Activated CD8-positive, alpha-beta memory T cell treated with anti-CD3 and anti-CD28 coated beads for 48 hours (primary cell): ENCODE data around the gene FNDC3B.

Experiments
- DNase-seq, 3 experiments: peaks; one replicate each; pipeline ENCODE4 v3.0.0-alpha.2; 2020; ENCODE audit warnings: low read depth in 2 of 3, low spot score in 2 of 3

FNDC3B gene

DNA sequence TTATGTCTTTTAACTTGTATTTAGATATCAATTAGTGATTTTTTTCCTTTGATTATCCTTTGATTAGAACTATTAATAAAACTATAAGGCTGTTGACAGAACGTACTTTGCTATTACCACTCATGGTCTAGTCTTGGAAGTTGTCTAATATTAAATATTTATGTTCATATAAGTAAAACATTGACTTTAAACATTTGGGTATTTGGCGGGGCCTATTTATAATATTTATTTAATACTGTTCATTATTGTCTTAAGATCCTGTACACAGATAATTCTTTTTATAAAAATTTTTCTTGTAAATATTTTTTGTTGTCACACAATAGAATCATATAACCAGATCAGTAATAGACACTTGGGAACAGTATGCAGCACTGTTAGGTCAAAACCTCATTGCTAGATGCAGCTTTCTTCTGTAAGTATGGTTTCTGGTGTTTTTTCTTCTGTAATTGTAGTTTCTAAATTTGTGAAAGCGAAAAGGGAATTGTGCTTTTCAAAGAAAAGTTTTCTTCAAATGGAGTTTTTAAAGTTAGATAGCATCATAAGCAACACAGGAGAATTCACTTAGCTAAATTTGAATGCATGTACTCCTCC is 93.4 kb downstream of the FNDC3B start:
- DNase-seq: no peak

DNA sequence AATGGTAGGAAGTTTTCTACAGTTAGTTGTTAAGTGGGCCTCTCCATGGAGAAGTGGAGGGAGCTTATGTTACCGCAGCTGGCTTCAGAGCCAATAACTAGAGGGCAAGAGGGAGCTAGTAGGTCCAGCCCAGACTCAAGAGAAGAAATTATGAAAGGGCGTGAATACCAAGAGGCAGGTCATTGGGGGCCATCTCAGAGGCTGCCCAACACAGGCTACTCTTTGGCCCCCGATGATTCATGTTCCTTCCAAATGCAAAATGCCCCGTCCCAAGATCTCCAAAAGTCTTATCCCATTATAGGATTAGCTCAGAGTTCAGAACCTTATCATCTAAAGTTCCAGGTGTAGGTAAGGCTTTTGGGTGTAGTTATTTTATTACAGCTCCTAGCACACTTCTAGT is 94.5 kb downstream of the FNDC3B start:
- no peak for DNase-seq

DNA sequence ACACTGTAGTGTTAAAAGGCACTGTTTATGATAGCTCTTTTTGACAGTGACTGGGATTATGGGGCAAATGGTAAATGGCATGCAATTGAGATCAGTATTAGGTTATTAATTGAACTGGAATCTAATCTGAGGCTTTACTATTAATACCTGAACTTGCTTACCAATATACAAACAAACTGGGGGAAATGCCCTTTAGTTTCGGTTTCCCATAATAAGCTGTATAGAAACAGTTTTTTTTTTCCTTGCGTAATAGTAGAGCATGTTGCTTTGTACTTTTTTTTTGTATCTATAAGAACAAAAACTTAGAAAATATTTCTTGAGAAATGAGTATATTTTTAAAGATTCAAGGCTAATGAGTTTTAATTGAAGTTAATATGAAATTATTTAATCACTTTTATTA is 95.0 kb downstream of the FNDC3B start:
- no peak for DNase-seq

DNA sequence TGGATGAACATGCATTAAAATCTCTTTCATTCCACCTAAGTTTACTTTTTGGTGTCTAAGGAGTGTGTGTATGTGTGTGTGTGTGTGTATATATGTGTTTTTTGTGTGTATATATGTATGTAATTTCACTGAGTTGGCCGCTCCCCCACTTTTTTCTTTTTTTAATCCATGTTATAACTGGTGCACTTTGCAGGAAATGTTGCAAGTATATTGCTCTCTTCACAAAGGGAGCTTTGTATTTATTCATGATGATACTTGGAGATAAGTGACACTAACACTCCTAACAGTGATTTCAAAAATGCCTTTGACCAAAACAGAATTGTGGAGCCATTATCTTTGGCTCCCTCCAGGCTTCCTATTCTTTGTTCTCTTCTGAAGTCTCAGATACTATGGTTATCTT is 95.8 kb downstream of the FNDC3B start:
- no peak for DNase-seq

DNA sequence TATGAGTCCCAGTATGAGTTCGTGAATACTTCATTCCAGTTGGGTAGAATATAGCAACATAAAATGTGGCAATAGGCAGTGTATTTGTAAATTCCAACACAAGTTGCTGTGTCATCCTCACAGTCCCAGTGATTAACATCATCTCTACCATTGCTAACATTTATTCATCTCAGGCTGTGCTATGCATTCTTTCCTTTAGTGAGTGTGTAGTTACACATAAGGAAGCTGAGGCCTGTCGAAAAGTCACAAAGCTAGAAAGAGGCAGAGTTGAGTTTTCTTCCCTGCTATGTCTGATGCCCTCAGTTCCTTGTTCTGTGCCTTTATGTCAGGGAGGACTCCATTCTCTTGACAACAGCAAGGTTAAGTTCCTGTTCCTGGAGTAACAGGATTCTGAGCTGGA is 96.4 kb downstream of the FNDC3B start:
- DNase-seq: no peak

DNA sequence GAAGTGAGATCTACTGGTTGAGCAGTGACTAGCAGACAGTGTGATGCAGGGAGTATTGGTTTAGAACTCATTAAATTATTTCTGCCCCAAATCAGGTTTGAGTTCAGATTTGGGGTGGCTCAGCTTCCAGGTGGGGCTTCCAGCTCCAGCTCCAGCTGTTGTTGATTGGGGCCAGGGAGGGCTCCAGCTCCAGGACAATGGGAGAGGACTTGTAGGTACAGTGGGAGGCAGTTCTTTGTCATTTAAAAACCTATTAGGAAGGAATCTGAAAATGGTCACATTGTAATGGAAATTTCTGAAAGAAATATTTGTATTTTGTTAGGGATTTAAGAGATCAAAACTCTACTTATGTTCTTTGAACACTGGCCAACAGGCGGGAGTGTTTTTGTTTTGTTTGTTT is 97.0 kb downstream of the FNDC3B start:
- DNase-seq: no peak

DNA sequence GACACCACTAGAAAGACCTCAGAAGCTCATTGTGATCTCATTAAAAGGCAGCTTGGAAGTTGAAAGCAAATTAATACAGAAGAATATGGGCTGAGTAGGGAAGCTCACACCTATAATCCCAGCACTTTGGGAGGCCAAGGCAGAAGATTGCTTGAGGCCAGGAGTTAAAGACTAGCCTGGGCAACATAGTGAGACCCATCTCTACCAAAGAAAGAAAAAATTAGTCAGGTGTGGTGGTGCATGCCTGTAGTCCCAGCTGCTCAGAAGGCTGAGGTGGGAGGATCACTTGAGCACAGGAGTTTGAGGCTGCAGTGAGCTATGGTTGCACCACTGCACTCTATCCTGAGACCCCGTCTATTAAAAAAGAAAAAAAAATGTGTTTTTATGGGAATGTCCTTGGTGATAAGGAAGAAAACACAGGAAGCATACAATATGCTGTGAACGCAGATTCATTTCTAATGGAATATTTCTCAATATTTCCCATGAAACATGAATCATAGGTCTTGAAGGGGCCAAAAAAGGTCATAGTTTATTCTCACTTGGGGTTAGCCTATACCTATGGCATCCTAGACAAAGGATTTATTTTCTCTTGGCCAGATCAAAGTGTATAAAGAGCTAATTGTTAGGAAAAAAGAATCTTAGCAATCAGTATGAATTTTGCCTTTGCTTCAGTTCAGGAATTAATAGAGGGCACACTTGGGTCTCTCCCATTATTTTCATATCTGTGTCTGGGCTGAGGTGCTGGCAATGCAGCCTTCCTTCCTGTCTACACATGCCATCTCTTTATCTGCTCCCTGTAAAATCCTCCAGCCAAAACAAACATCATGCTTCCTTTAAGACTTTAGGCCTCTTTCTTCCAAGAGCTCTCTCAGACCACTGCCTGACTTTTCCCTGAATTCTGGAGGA is 98.2 kb downstream of the FNDC3B start:
- no peak for DNase-seq

DNA sequence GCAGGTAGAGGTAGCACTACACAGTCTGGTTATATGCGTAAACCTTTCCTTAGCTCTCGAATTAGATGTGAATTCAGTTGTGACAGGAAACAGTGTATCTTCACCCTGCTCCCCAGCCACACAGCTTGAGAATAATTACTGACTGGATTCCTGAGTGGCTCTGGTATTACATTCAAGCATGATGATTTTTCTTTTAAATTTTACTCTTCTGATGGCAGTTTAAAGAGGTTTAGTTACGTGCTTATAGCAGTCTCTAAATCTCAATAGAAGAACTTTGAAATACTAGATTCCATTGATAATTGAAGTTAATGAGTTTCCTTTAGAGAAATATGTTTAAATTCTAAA is 98.8 kb downstream of the FNDC3B start:
- DNase-seq: no peak

DNA sequence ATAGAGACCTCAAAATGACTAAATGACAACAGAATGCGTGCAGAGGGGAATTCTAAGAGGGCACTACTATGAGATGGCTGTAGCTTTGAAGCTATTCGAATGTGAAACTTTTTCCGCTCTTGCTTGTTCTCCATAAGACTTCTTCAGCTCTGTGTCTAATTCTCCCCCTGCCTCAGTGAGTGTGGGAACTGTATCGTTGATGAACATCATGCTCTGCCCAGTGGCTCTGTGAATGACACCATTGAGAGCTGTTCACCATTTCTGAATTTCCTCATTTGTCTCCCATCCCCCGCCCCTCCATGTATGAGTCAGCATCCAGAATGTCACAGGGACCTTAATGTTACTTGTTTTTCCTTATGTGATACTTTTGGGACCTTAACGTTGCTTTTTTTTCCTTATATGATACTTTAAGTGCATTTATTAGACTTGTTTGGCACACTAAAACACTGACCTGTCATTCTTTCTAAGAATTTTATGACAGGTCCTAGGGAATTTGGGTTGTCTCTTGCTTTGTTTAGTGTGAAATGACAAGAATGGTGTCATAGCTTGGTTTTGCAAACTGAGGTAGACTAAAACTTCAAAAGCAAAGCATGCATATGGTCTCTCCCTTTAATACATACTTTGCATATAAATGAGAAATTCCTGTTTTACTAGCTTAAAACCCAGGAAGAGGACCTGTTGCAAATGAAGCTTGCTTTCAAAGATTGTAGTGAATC is 99.6 kb downstream of the FNDC3B start:
- DNase-seq: no peak

DNA sequence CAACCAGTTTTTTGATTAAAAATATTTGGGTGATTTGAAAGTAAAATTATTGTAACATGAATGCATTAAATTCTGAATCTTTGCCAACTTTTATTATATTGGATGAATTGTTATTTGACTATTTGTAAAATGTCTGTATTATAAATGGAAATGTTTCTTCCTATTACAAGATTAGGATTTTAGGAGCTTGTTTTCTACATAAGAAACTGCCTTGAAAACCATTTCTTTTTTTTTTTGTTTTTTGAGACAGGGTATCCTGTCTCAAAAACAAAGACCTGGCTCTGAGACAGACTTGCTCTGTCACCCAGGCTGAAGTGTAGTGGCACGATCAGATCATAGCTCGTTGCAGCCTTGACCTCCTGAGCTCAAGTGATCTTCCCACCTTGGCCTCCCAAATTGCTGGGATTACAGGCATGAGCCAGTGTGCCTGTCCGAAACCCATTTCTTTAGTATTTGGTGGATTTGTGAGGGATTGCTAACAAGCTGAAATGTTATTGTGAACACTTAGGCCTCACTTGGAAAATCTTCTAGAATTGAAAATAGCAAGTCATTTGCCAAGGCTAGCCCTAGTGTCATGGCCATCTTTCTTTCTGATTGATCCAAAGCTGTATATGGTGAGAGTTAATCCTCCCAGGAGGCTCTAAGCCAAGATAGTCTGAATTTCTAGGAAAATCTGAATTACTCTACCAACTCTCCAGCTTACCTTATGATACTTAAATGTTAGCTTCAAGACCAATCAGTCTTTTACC is 100.3 kb downstream of the FNDC3B start:
- no peak for DNase-seq

DNA sequence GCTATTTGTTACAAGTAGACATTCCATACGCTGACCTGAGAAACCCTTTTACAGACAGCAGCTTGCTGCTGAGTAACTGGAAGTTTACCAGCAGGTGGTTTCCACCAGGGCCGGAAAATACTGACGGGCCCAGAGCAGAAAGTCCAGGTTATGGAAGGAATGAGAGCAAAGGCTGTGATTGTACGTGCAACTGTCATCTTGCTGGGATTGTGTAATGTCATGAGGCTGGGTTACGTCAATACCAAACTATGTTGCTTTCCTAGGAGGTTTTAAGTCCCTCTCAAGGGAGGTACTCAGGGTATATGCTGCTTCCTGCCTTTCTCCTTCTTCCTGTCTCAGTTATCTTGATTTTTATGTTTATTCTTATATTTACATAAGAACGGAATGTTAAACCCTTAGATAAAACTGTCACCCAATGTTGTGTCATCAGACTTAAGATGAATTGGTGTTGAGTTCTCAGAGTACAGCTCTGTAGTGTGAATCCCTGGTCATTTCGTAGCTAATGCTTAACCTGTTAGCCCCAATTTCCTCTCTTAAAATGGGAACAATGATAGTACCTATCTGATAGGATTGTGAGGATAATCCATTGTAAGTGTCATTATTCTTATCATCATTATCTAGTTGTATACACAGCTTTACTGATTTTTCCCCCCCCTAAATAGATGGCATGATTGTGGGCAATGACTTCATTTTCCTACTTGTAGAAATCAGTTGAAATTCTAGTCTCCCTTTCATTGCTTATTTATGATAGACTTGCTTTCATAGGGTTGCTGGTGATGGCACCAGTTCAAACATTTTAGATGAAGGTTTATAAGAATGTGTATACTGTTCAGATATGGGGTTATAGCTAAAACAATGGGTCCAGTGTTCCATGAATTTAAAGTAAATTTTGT is 101.4 kb downstream of the FNDC3B start:
- no peak for DNase-seq

DNA sequence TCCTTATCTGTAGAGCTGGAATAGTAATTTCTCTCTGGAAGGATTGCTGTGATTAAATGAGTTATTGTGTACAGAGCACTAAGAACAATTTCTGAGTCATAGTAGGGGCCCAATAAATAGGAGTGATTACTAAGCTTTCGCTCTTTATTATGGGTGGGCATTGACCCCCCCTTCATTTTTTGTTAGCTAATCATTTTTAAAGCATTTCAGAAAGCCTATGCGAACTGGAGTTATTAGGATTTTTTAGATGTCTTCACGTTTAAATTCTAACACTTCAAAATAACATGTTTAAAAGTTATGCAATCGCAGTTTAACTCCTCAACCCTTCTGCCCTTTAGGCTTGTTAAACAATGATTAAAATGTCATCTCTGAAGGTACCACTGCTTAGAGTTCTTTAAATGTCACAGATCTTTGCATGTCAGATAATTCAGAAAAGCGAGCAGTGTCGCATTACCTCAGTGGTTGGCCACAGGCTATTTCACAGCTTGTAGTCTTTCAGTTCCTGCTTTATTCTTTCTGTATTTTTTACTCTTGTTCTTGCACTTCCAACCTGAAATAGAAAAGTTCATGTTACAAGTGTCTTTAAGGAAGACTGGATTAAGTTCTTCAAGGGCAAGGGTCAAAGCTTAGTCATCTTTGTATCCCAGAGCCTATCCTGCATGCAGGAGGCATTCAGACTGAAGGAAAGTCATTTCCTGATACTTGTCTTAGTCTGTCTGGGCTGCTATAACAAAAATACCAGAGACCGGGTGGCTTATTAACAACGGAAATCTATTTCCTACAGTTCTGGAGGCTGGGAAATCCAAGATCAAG is 102.9 kb downstream of the FNDC3B start:
- no peak for DNase-seq

DNA sequence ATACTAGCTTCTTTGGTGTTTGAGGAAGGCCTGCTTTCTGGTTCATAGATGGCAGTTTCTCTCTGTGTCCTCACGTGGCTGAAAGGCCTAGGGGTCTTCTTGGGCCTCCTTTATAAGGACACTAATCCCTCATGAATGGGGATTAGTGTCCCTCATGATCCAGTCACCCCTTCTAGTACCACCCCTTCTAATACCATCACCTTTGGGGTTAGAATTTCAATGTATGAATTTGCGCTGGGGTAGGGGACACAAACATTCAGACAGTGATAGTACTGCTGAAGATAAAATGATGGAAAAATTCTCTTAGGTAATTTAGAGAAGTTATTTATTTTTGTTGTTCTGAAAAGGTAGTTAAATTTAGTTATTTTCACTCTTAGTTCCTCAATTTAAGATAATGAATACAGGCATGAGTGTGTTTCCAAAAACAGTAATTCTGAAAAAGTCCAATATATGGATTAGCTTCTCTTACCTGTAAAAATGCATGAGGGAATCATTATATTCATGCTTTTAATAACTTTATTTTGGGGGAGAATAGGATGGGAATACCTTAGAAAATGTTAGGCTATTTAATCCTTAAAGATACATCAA is 103.6 kb downstream of the FNDC3B start:
- no peak for DNase-seq

DNA sequence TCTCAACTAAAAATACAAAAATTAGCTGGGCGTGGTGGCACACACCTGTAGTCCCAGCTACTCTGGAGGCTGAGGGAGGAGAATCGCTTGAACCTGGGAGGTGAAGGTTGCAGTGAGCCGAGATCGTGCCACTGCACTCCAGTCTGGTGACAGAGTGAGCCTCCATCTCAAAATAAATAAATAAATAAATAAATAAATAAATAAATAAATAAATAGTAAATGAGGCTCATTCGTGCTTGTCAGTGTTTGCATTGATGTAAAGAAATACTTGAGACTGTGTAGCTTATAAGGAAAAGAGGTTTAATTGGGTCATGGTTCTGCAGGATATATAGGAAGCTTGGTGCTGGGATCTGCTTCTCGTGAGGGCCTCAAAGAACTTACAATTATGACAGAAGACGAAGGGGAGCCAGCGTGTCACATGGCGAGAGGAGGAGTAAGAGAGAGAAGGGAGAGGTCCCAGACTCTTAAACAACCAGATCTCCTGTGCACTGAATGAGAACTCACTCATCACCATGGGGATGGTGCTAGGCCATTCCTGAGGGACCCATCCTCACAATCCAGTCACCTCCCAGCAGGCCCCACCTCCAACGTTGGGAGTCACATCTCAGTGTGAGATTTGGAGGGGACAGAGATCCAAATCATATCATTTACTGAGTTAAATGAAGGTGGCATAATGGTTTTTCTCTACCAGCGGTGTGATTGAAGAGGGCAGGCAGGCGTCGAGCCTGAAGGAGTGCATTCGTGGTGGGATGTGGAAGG is 104.5 kb downstream of the FNDC3B start:
- no peak for DNase-seq

DNA sequence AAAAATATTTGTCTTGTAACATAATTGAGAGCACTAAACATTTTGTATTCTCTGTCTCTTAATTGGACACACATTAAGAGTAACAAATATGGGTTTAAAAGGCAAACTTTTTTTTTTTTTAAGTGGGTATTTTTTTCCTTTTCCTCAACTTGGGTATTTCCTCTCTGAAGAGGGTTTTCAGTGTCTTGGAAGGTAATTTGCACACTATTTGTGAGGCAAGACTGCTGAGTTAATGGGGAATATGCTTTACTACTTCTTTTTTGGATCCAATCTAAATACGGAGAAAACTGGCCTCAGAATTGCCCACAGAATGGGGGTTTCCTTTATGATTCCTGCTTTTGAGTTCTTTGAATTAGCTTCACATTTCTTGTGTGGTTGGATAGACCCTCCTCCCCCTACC is 105.2 kb downstream of the FNDC3B start:
- DNase-seq: no peak

DNA sequence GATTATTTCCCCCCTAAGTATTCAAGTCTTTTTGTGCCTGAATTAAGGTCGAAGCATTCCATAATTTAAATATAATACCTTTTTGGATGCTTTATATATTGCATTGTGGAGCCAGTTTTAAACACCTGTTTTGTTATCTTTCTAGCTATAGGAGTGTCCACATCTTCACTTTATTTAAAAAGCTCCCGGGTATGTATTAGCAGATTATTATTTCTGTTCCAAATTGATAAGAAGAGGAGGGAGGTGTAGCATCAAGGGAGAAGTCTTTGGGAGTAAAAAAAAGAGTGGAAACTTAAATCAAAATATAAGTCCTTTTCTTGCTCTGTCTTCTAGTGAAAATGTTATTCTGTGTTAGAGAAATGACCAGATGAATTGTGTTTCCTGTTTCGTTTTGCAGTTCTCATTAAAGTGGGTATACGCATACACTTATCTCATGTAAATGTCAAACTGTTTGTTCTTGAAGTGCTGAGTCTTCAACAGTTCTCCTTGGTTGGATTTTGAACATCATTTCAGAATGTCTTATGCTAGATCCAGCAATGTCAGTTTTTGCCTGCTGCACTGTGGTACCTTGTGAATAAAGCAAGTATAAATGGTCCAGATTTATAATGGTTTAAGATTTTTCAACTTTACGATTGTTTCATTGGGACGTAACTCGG is 105.8 kb downstream of the FNDC3B start:
- no peak for DNase-seq

DNA sequence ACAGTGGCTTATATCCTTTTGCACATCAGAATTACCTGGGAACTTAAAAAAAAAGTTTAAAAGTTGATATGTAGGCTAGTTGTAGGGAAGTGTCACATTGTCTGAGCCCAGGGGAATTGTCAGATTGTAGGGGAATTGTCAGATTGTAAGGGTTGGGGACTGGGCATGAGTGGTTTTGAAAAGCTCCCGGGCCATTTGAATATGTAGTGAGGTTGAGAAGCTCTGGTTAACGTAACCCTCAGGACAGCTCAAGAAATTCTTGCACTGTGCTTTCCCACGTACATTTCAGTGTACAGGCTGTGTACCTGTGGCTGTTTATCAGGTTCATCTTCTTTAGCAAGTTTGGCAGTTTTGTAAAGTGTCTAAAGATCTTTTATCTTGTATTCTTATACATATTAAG is 107.0 kb downstream of the FNDC3B start:
- DNase-seq: no peak
